OCI-LY7 (cell line): ENCODE measurements around the gene NCBP1. TPM values are rescaled to one million over a fixed set of nuclear protein-coding genes. Genes with fewer than 3 reads are reported as not detected.

Experiments used
- BruUV-seq: library from RNA; stranded (reverse); fragments of 400-500 nt; replicated peaks from 2 replicates; lab custom pipeline; 2021; lab: Mats Ljungman, UMichigan
- CTCF ChIA-PET: fragments of 300-600 bp; sonication (Branson Sonifier 250); formaldehyde crosslinking; loops from one replicate; lab custom pipeline; 2022; ENCODE audit warnings: antibody characterized with exemption; ENCODE audit not compliant: unreplicated experiment; lab: Charles Lee
- POLR2A ChIA-PET: fragments of 300-600 bp; sonication (Branson Sonifier 250); formaldehyde crosslinking; loops from one replicate; lab custom pipeline; 2022; ENCODE audit warnings: antibody characterized with exemption; lab: Charles Lee
- DNase-seq: peaks from one replicate; pipeline ENCODE4 v3.0.0-alpha.2; 2015; ENCODE audit warnings: low spot score
- H2AFZ ChIP-seq: fragments of 200-600 bp; sonication (generic), shearing (Covaris generic); 2 replicates; pipeline ENCODE4 v1.6.1; 2014; ENCODE audit warnings: mild to moderate bottlenecking, antibody characterized with exemption, low read length, moderate library complexity
- H3K27ac ChIP-seq: fragments of 200-600 bp; sonication (generic); 2 replicates; pipeline ENCODE4 v1.5.1; 2014; ENCODE audit warnings: mixed run types, low read depth, mild to moderate bottlenecking, moderate library complexity, low read length, inconsistent platforms; ENCODE audit not compliant: poor library complexity, severe bottlenecking
- H3K36me3 ChIP-seq: fragments of 200-600 bp; sonication (generic); 2 replicates; pipeline ENCODE4 v1.6.1; 2014; ENCODE audit warnings: mild to moderate bottlenecking, antibody characterized with exemption, low read length, moderate library complexity, mixed read lengths; ENCODE audit not compliant: insufficient read depth
- H3K4me1 ChIP-seq: fragments of 200-600 bp; sonication (generic); 2 replicates; pipeline ENCODE4 v1.5.1; 2014; ENCODE audit warnings: mild to moderate bottlenecking, low read length; ENCODE audit not compliant: insufficient read depth, poor library complexity, severe bottlenecking
- H3K4me2 ChIP-seq: fragments of 200-600 bp; sonication (generic); 2 replicates; pipeline ENCODE4 v1.6.1; 2014; ENCODE audit warnings: mild to moderate bottlenecking, low read length
- H3K4me3 ChIP-seq: fragments of 200-600 bp; sonication (generic); 2 replicates; pipeline ENCODE4 v1.5.1; 2014; ENCODE audit warnings: mild to moderate bottlenecking, low read depth, low read length; ENCODE audit not compliant: poor library complexity, severe bottlenecking
- H3K79me2 ChIP-seq: fragments of 200-600 bp; sonication (generic); 2 replicates; pipeline ENCODE4 v1.6.1; 2016; ENCODE audit warnings: low read depth, mild to moderate bottlenecking, low read length, moderate library complexity, mixed read lengths; ENCODE audit not compliant: insufficient read depth
- H3K9me2 ChIP-seq: fragments of 200-600 bp; sonication (generic); 2 replicates; pipeline ENCODE4 v1.6.1; 2016; ENCODE audit warnings: mild to moderate bottlenecking, low read length, mixed read lengths; ENCODE audit not compliant: insufficient read depth
- H3K9me3 ChIP-seq: fragments of 200-600 bp; sonication (generic); 2 replicates; pipeline ENCODE4 v1.6.1; 2014; ENCODE audit warnings: mild to moderate bottlenecking, mixed run types, low read length, mixed read lengths
- H4K20me1 ChIP-seq: fragments of 200-600 bp; sonication (generic); 2 replicates; pipeline ENCODE4 v1.6.1; 2014; ENCODE audit warnings: mild to moderate bottlenecking, antibody characterized with exemption, low read length, moderate library complexity, mixed read lengths; ENCODE audit not compliant: insufficient read depth
- CTCF ChIP-seq: fragments of 200-600 bp; sonication (generic); conservative IDR thresholded peaks from 2 replicates; pipeline ENCODE4 v1.5.1; 2014; ENCODE audit warnings: mild to moderate bottlenecking, antibody characterized with exemption, low read length, moderate library complexity, mixed read lengths
- EZH2phosphoT487 ChIP-seq: fragments of 200-600 bp; sonication (generic); IDR thresholded peaks from 2 replicates; pipeline ENCODE4 v1.6.1; 2018; ENCODE audit warnings: low read depth, borderline replicate concordance, mild to moderate bottlenecking, mixed run types, antibody characterized with exemption, low read length, moderate library complexity, mixed read lengths
- intact Hi-C: fragments of 100-400 bp; cut with micrococcal nuclease; formaldehyde crosslinking; loops from one replicate; pipeline ENCODE4 v1.10.0; 2022; ENCODE audit not compliant: unreplicated experiment
- total RNA-seq, 2 experiments: library from RNA; depleted of rRNA in 1 of 2; stranded (reverse); fragments of >200 nt in 1 of 2; shearing (Covaris generic) in 1 of 2; gene quantifications; 2 replicates each; pipeline ENCODE4 v1.2.3, GENCODE V29; 2014 to 2022

Gene NCBP1
- total RNA-seq, 2 experiments from 2014 or later = 37.8 to 54.7 TPM

GRCh38 chr9:97694769-97695168, 61.1 kb downstream of the NCBP1 start:
- H4K20me1 ChIP-seq = no peaks in the 10 kb centered on the region; the same call in 1 of the 2 replicates
- H3K4me3 ChIP-seq = peak overlapping the region; percentile 85
- CTCF ChIA-PET = no interaction called here
- no peaks in the 10 kb centered on the region for H3K9me2 ChIP-seq
- H3K9me3 ChIP-seq = no peaks in the 10 kb centered on the region
- peaks cover 32% of the 10 kb centered on the region for H3K36me3 ChIP-seq
- H3K4me2 ChIP-seq = peak overlapping the region; percentile 93
- no peak overlapping the region for H2AFZ ChIP-seq
- intact Hi-C loops = no loop called here
- POLR2A ChIA-PET = interaction anchor here (1.2 kb wide), 1 partner anchor 11 kb away, joined by 4 read pairs; no protein-coding TSS in a partner anchor
- H3K27ac ChIP-seq = no peak overlapping the region
- H3K79me2 ChIP-seq = peaks cover 25% of the 10 kb centered on the region; the same call in 1 of the 2 replicates
- H3K4me1 ChIP-seq = peaks cover 47% of the 10 kb centered on the region
- no peak for DNase-seq
- TF ChIP-seq EZH2phosphoT487 (no peak), CTCF (no peak)
- BruUV-seq = no TSS peak

- Histone ChIP-seq H3K4me1 (peaks cover 47% of the 10 kb centered on the region), H3K9me3 (no peaks in the 10 kb centered on the region), H2AFZ (no peak overlapping the region), H3K9me2 (no peaks in the 10 kb centered on the region), H3K36me3 (peaks cover 29% of the 10 kb centered on the region), H3K4me3 (peak overlapping the region; percentile 85), H3K4me2 (peak overlapping the region; percentile 93), H3K79me2 (peaks cover 25% of the 10 kb centered on the region; the same call in 1 of the 2 replicates), H4K20me1 (no peaks in the 10 kb centered on the region; the same call in 1 of the 2 replicates), H3K27ac (no peak overlapping the region)
- no TSS peak for BruUV-seq
- CTCF ChIA-PET = no interaction called here
- intact Hi-C loops = no loop called here
- POLR2A ChIA-PET = interaction anchor here (0.9 to 4.0 kb wide), 2 partner anchors 9 to 62 kb away, joined by 3 to 22 read pairs; partner anchors contain the start of genes NCBP1 and TSTD2
- TF ChIP-seq EZH2phosphoT487 = no peak
- TF ChIP-seq CTCF = no peak
- no peak for DNase-seq
Observed at GRCh38 chr9:97695390-97695789, 61.8 kb downstream of the NCBP1 start.
